ENCODE results near the gene MRTFB. TPM values are rescaled to one million over a fixed set of nuclear protein-coding genes. Genes with fewer than 3 reads are reported as not detected.
A peak's percentile ranks its signal among the peaks of the same experiment; 100 is the strongest.

Gene MRTFB
- total RNA-seq, 1 donor from 2014 or later, result 4.4 TPM

DNA sequence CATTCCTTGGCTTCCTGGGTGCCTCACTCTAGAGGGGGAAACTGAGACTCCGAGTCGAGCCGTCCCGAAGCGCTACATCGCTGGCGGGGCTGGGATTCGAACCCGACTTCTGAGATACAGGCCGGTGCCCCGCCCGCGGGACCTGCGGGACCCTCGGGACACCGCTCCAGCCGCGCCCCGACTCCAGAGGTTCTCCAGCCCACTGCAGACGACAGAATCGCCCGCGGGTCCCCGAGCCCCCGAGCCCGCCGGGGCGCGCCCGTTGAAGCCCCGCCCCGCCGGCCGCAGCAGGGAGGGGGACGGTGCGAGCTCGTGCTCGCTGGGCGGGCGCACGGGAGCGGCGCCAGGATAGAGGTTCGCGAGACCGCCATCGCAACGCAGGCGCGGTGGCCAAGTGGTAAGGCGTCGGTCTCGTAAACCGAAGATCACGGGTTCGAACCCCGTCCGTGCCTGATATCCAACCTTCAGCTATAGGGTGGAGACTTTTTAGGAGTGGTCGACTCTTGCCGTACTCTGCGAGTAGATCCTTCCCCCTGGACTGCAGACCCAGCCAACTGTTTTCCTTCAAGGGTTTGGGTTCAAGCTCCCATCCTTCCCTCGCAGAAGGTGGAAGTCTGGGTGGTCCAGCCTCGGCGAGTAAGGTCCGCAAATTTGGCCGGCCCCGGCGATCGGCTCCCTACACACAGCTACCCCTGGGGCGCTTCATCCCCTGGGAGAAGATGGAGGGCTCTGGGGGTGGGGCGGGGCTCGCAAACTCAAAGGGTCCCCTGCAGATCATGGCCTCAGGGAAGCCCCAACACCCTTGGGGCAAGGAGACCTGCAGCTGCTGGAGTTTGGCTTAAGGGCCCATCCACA, 214.6 kb downstream of the MRTFB start:
- peak; percentile 91 to 93 for DNase-seq (ENCODE audit: low read depth in 2 of 2)

DNA sequence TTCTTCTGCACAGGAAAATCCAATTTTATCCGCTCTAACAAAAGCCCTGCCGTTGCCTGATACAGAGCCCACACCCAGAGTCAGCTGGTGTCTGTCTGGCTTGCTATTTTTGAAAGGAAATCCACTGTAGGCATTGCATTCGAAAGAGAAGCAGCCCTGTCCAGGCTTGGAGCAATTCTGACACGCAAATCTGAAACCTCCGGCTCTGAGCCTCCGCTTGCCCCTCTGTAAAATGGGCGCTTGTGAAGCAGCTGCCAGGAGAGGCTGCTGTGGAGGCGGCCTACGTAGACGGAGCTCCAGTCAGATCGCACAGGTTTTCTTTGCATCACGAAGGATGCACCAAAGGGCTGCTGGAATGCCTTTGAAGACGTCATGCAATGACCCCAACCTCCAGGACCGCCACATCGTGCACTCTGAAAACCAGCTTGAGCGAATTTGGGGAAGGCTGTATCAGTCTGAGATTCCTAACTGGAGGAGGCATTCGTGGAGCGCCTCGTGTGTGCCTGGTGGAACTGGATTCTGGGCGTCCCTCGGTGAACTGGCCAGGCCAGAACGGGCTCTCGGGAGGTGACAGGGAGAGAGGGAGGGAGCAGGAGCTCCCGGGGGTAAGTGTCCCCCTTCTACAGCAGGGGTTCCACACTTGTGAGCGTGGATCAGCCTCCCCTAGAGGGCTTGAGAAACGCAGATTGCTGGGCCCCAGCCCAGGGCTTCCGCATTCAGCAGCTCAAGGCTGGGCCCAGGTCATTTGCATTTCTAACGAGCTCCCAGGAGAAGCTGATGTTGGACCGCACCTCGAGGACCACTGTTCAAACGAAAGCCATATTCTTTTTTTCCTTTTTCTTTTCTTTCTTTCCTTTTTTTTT, 215.5 kb downstream of the MRTFB start:
- peak; percentile 37 to 54 for DNase-seq (ENCODE audit: low read depth in 2 of 2)

DNA sequence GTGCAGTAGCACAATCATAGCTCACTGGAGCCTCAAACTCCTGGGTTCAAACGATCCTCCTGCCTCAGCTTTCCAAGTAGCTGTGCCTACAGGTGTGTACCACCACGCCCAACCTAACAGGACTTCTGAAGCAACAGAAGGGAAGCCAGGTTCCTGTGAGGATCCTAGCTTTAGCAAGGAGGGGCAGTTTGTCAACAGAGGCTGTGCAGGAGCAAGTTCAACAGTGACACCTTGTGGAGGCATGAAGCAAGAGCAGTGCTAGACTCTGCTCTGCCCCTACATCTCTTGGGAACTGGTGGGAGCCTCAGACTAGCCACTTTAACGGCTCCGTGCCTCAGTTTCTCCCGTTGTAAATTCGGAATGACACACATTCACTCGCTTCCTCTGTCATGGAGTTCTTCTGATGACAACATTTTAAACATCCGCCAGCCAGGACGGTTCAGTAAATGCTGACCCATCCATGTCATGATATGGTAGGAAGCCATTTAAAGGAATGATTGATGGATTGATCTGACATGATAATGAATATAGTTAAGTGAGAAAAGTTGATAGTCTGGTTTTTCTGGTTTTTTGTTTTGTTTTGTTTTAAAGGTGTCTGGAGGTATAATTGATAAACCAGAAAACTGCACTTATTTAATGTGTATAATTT, 218.7 kb downstream of the MRTFB start:
- DNase-seq (ENCODE audit: low read depth in 2 of 2), result peak; percentile 36 to 41

GRCh38 chr16:14291286-14291685, 220.2 kb downstream of the MRTFB start:
- DNase-seq (ENCODE audit: low read depth in 2 of 2), result no peak

- DNase-seq (ENCODE audit: low read depth in 2 of 2), result no peak
Measured at GRCh38 chr16:14292051-14292825, 221.1 kb downstream of the MRTFB start.

- no peak for DNase-seq (ENCODE audit: low read depth in 2 of 2)
Measured at GRCh38 chr16:14296663-14297062, 225.5 kb downstream of the MRTFB start.

GRCh38 chr16:14298374-14299122, 227.4 kb downstream of the MRTFB start:
- no peak for DNase-seq (ENCODE audit: low read depth in 2 of 2)

GRCh38 chr16:14300705-14301168, 229.6 kb downstream of the MRTFB start:
- DNase-seq (ENCODE audit: low read depth in 2 of 2), result peak; percentile 83 to 85

DNA sequence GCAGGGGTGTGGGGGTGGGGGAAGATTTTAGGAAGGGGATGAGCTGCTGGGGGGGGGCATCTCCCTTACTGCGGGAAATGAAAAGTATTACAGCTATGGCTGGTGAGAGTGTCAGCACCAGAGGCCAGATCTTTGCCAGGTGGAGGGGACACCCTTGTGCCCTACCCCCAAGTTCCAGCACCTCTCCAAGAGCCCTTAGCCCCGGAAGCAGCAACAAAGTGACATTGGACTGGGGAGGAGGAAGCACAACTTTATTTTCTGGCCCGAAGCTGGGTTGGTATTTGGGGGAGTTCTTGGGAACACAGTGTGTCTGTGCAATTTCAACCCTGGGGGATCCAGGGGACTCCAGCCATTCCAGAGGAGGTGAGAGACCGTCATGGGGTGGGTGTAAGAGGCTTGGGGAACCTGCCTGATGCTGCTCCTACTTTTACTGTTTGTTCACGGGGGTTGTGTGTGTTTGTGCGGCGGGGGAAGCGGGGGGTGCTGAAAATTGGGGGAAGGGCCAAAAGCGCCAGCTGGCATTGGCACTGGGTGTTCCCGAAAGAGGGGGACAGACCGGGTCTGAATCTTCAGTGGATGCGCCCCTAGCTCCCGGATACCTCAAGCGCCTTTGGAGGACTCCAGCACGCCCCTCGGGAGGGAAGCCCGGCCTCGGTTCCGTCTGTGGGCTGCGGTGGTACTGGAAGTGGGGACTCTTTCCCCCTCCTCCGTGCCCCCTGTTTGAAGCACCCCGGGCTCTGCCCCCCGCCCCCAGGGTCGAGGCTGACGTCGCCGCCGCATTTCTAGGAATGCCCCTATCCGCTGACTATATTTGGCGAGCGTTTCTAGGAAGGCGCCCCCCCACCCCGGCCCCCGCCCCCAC, 230.3 kb downstream of the MRTFB start:
- peak in 1 of 2 donors; percentile 7 for DNase-seq (ENCODE audit: low read depth in 2 of 2)

GRCh38 chr16:14302031-14302398, 230.9 kb downstream of the MRTFB start:
- peak; percentile 55 to 64 for DNase-seq (ENCODE audit: low read depth in 2 of 2)

- peak; percentile 20 to 22 for DNase-seq (ENCODE audit: low read depth in 2 of 2)
Measured at GRCh38 chr16:14302399-14303181, 231.5 kb downstream of the MRTFB start.

DNA sequence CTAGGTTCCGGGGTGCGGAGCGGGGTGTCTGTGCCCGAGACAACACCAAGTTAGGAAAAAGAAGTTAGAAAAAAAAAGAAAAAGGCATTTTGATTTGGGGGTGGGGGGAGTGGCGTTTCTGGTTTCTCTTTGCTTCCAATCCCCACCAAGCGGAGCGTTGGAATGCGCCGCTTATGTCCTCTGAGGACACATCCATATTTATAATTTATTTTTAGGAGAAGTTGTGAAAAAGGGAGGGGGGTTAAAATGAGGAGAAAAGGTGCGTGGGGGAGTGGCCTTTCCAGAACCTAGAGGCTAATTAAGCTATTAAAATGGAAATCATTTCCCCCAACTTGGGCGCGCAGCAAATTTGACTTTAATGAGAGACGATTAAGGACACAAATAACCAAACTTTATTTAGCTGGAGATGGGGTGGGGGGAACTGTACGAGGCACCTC, 232.1 kb downstream of the MRTFB start:
- peak; percentile 31 to 35 for DNase-seq (ENCODE audit: low read depth in 2 of 2)

DNA sequence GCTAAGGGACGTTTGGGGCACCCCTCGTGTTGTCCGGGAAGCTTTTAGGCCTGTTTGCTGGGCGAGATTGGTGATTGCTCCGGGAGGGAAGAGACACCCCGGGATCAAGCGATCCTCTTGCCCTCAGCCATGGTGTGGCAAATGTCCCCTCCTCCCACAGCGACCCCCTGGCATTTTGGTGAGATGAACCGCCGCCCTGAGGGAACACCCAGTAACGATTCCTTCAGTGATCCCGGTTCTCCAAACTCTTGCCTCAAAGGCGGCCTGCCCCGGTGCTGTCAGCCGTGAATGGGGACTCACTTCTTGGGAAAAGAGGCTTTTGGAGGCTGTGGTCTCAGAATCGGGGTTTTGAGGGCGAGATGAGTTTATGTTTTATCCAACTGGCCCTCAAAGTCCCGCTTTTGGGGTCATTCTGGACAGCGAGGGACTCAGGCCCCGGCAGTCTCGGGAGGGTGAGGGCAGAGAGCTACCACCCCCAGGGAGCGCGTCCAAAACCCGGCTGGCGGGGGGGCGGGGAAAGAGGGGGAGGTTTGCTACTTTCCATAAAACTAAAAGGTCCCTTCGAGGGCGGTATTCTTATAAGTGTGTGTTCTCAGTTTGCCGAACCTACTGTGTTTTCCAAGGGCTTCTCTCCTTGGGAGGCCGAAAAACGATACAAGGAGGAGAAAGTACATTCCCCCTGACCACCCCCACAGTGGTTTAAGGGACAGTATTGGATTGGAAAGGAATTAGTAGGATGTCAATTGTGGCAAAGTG, 232.7 kb downstream of the MRTFB start:
- DNase-seq (ENCODE audit: low read depth in 2 of 2), result no peak

GRCh38 chr16:14304891-14305460, 233.9 kb downstream of the MRTFB start:
- DNase-seq (ENCODE audit: low read depth in 2 of 2), result no peak

DNA sequence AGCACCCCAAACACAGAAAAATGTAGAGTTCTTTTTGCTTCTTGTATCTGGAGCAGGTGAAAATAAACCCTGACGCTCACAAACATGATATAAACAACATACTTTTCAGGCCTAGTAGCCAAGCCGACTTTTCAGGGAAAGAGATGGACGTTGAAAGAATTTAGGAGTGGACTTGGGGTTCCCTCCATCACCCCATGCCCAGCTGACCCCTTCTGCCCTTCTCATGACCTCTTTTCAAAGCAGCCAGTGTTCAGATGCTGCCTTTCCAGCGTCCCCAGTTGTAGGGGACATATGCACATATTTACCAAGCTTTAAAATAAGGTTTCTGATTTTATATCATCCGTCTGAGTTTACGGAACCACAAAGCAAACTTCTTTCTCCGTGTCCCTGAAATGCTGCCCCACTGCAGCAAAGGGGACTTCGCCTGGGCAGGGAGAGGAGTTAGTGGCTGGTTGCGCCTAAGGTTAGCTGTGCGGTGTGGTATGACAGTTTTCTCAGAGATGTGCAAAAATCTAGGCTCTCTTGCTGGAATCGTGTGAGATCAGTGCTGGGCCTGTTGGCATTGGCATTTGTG, 235.5 kb downstream of the MRTFB start:
- DNase-seq (ENCODE audit: low read depth in 2 of 2), result no peak

DNA sequence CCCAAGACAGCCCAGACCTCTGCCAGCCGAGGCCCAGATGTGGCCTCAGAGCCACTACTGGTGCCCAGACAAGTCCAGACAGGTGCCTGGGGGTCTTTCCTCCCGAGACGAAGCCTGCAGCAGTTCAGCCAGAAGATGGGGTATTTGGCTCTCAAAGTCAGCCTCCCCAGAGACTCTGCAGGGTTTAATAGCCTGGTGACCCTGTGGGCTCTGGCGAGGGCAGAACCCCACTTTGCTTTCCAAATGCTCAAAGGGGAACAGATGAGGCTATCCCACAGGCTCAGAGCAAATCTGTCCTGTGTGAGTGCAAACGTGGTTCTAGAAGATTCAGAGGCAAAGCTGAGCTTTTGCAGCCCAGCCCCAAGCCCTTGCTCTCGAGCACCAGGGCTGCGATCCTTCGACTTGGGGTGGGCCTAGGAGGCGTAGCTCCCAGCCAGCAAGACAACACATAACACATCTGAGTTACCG, 236.0 kb downstream of the MRTFB start:
- no peak for DNase-seq (ENCODE audit: low read depth in 2 of 2)
